Mucosa of stomach (tissue), 1 donor: Measurements from ENCODE around the gene ITIH2.
"Not testable (repeated sequence)": the region's sequence is repeated elsewhere in the genome, so short reads cannot be mapped to it uniquely, and the experiment has no call there.

ENCODE experiments used
- H3K27me3 ChIP-seq: one replicate; pipeline ENCODE4 v1.7.0; 2013; ENCODE audit warnings: mild to moderate bottlenecking, low read length; ENCODE audit not compliant: control insufficient read depth, insufficient read depth
- H3K36me3 ChIP-seq: one replicate; pipeline ENCODE4 v1.7.0; 2013; ENCODE audit warnings: low read length; ENCODE audit not compliant: control insufficient read depth, insufficient read depth
- H3K4me1 ChIP-seq: one replicate; pipeline ENCODE4 v1.7.0; 2013; ENCODE audit warnings: mild to moderate bottlenecking, low read length; ENCODE audit not compliant: control insufficient read depth, insufficient read depth
- H3K4me3 ChIP-seq: one replicate; pipeline ENCODE4 v1.7.0; 2013; ENCODE audit warnings: low read length
- H3K9ac ChIP-seq: one replicate; pipeline ENCODE4 v1.7.0; 2013; ENCODE audit warnings: mild to moderate bottlenecking, low read length, moderate library complexity
- H3K9me3 ChIP-seq: one replicate; pipeline ENCODE4 v1.7.0; 2013; ENCODE audit warnings: mild to moderate bottlenecking, low read length, moderate library complexity; ENCODE audit not compliant: control insufficient read depth
- donor health status: Pancreatic carcinoma.

ITIH2 gene

GRCh38 chr10:7700577-7701125, 2.5 kb upstream of the ITIH2 start:
- Histone ChIP-seq H3K27me3 (peaks cover 10% of the 10 kb centered on the region), H3K4me3 (no peak overlapping the region), H3K36me3 (no peaks in the 10 kb centered on the region), H3K9ac (no peak overlapping the region), H3K9me3 (no peaks in the 10 kb centered on the region), H3K4me1 (peaks cover 5% of the 10 kb centered on the region)

DNA sequence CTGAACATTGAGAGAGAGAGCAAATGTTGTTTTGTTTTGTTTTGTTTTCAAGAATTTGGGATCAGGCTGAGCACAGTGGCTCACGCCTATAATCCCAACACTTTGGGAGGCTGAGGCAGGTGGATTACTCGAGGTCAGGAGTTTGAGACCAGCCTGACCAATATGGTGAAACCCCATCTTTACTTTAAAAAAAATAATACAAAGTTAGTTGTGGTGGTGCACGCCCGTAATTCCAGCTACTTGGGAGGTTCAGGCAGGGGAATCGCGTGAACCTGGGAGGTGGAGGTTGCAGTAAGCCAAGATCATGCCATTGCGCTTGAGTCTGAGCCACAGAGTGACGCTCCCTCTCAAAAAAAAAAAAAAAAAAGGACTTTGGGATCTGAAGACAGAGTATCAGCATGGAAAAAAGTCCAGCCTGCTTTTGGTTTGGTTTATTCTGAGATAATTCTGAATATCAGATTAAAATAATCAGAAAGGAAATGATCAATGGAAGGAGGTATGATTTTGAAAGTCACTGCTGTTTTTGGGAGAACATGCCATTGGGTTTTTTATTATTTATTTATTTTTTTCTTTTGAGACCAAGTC, 1.9 kb upstream of the ITIH2 start:
- no peaks in the 10 kb centered on the region for H3K36me3 ChIP-seq
- H3K4me3 ChIP-seq = no peak overlapping the region
- H3K27me3 ChIP-seq = peaks cover 10% of the 10 kb centered on the region
- peaks cover 5% of the 10 kb centered on the region for H3K4me1 ChIP-seq
- H3K9ac ChIP-seq = no peak overlapping the region
- no peaks in the 10 kb centered on the region for H3K9me3 ChIP-seq

GRCh38 chr10:7702288-7702812, 766 bp upstream of the ITIH2 start:
- Histone ChIP-seq H3K4me3 (no peak overlapping the region), H3K9ac (no peak overlapping the region)

DNA sequence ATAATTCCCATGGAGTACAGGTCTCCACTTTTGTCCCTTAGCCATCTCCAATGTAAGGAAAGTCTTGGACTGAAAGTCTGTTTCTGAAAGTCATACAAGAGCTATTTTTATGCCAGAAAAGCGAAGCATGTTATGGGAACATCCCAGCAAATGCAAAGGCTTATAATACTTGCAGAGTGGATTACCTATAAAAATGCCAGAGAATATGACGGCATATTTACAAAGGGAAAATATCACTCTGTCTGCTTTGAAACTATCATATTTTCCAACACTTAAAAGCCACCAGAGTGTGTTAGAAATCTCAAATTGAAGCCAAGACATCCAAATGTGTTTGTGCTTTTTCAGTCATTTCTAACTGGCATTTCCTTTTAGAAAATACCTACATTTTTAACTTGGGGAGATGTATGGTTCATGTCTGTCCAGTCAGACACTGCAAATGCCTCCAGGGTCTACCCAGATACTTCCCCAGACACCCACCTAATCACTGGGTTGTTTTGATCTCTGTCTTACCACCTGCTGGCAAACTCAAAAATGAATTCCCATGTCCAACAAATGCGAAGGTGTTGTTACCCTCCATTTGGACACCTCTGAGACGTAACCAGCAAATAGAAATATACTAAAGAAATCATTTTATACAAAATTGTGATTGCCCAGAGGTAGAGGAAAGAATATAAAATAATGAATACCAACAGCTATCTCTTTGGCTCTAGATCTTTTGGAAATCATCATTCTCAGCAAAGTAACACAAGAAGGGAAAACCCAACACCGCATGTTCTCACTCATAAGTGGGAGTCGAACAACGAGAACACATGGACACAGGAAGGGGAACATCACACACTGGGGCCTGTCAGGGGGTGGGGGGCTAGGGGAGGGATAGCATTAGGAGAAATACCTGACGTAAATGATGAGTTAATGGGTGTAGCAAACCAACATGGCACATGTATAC, 1.2 kb downstream of the ITIH2 start:
- Histone ChIP-seq H3K27me3 (peaks cover 10% of the 10 kb centered on the region), H3K4me1 (peaks cover 5% of the 10 kb centered on the region), H3K9me3 (no peaks in the 10 kb centered on the region), H3K9ac (no peak overlapping the region), H3K4me3 (no peak overlapping the region), H3K36me3 (no peaks in the 10 kb centered on the region)

More at GRCh38 chr10:7702288-7702812, 766 bp upstream of the ITIH2 start:
- Histone ChIP-seq H3K27me3 (peaks cover 10% of the 10 kb centered on the region), H3K36me3 (no peaks in the 10 kb centered on the region), H3K4me1 (peaks cover 5% of the 10 kb centered on the region), H3K9me3 (no peaks in the 10 kb centered on the region)

DNA sequence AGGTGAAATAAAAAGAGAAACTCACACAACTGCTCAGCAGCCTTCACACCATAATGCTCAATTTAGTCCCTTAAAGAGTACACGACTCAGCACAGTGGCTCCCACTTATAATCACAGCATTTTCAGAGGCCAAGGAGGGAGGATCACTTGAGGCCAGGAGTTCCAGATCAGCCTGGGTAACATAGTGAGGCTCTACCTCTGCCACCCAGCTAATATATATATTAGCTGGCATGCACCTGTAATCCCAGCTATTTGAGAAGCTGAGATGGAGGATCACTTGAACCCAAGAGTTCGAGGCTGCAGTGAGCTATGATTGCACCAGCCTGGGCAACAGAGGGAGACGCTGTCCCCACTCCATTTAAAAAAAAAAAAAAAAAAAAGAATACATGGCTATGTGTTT, 2.2 kb downstream of the ITIH2 start:
- Histone ChIP-seq H3K9ac (no peak overlapping the region), H3K9me3 (no peaks in the 10 kb centered on the region), H3K4me1 (peaks cover 4% of the 10 kb centered on the region), H3K36me3 (no peaks in the 10 kb centered on the region), H3K4me3 (no peak overlapping the region), H3K27me3 (peaks cover 10% of the 10 kb centered on the region)

DNA sequence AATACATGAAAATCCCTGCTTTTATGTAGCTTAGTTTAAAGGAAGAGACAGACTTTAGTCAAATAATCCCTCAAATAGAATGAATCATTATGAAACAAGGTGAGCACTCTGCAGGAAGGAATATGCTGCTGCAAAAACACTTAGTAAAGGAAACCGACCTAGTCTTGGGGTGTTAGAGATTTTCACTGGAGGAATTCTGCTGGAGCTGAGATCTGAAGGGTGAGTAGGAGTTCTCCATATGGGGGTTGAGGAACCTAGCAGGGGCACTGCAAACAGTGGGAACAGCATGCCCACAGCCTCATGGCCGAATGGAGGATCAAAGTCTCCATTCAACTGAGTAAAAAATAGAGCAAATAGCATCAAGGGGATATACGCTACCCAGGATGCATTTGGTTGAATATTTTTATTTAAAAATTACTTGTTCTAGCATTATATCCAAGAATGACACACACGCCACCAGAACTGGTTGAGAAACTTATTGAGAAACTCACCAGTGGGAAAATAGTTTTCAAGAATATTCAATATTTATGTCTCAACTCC, 3.5 kb downstream of the ITIH2 start:
- peaks cover 10% of the 10 kb centered on the region for H3K27me3 ChIP-seq
- no peaks in the 10 kb centered on the region for H3K4me1 ChIP-seq
- H3K9me3 ChIP-seq = no peaks in the 10 kb centered on the region
- H3K36me3 ChIP-seq = no peaks in the 10 kb centered on the region
- no peak overlapping the region for H3K9ac ChIP-seq
- no peak overlapping the region for H3K4me3 ChIP-seq

DNA sequence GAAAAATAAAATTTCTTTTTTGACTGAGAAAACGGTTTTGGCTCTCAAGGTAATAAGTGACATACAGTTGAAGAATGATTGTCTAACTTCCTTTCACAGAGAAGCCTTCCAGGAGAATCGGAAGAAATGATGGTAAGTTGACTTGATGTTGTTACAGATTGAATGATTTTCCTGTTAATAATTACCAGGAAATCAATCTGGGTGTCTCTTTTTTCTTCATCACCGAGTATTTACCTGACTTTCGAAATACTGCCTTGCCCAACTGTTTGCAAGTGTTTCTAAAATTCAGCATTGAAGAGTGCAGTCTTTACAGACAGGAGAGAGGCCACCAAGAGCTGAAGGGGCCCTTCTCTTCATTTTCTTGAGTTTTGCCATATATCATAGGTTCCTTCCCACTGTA, 4.0 kb downstream of the ITIH2 start:
- Histone ChIP-seq H3K36me3 (no peaks in the 10 kb centered on the region), H3K9me3 (no peaks in the 10 kb centered on the region), H3K4me1 (no peaks in the 10 kb centered on the region), H3K4me3 (no peak overlapping the region), H3K27me3 (peaks cover 10% of the 10 kb centered on the region), H3K9ac (no peak overlapping the region)

- Histone ChIP-seq H3K36me3 (no peaks in the 10 kb centered on the region), H3K27me3 (peaks cover 4% of the 10 kb centered on the region), H3K9me3 (no peaks in the 10 kb centered on the region), H3K4me1 (no peaks in the 10 kb centered on the region), H3K9ac (no peak overlapping the region), H3K4me3 (no peak overlapping the region)
Observed at GRCh38 chr10:7707858-7708622, 4.9 kb downstream of the ITIH2 start.

- Histone ChIP-seq H3K9ac (no peak overlapping the region), H3K36me3 (no peaks in the 10 kb centered on the region), H3K9me3 (no peaks in the 10 kb centered on the region), H3K4me3 (no peak overlapping the region), H3K27me3 (peaks cover 4% of the 10 kb centered on the region), H3K4me1 (no peaks in the 10 kb centered on the region)
Observed at GRCh38 chr10:7708832-7709231, 5.7 kb downstream of the ITIH2 start.

GRCh38 chr10:7710446-7710845, 7.3 kb downstream of the ITIH2 start:
- H3K9ac ChIP-seq = no peak overlapping the region
- H3K4me3 ChIP-seq = no peak overlapping the region
- no peaks in the 10 kb centered on the region for H3K27me3 ChIP-seq
- H3K4me1 ChIP-seq = no peaks in the 10 kb centered on the region
- no peaks in the 10 kb centered on the region for H3K9me3 ChIP-seq
- H3K36me3 ChIP-seq = no peaks in the 10 kb centered on the region

GRCh38 chr10:7711075-7711474, 8.0 kb downstream of the ITIH2 start:
- not testable (repeated sequence) for H3K4me3 ChIP-seq, H3K4me1 ChIP-seq, H3K27me3 ChIP-seq

More at GRCh38 chr10:7711075-7711474, 8.0 kb downstream of the ITIH2 start:
- H3K9me3 ChIP-seq, H3K36me3 ChIP-seq, H3K9ac ChIP-seq: not testable (repeated sequence)
